ENCODE data around the gene DEPDC5. TPM values are rescaled to one million over a fixed set of nuclear protein-coding genes. Genes with fewer than 3 reads are reported as not detected.

DEPDC5 gene
- total and polyA plus RNA-seq, 4 experiments from 2014 or later, result 3.9 to 54.4 (median 32.0) TPM

GRCh38 chr22:31945971-31946680, 192.3 kb downstream of the DEPDC5 start:
- H3K9me3 ChIP-seq (ENCODE audit: control insufficient read depth in 1 of 2, low read length in 2 of 2), result no peaks in the 10 kb centered on the region
- peaks cover 15 to 25% of the 10 kb centered on the region in 2 donors for H3K36me3 Mint-ChIP-seq
- DNase-seq, result no peak
- H3K9me3 Mint-ChIP-seq, result no peaks in the 10 kb centered on the region
- H3K27ac ChIP-seq (ENCODE audit: low read depth, low read length), result peak overlapping the region; percentile 77
- no peaks in the 10 kb centered on the region for H3K27me3 ChIP-seq (ENCODE audit: insufficient read depth, low read length)
- H3K4me1 Mint-ChIP-seq, result peaks cover 13 to 32% (median 23%) of the 10 kb centered on the region in 4 donors
- H3K4me3 ChIP-seq (ENCODE audit: low read length in 2 of 2), result peak overlapping the region in 1 of 2 donors; percentile 67
- CTCF ChIA-PET (ENCODE audit: partially characterized antibody), result interaction anchor here (0.8 to 6.5 kb wide), 9 partner anchors 9 to 284 kb away, joined by 3 to 65 read pairs (median 4); partner anchors contain the start of gene PISD
- POLR2A ChIA-PET (ENCODE audit: partially characterized antibody), result interaction anchor here (1.4 to 7.9 kb wide), 6 partner anchors 11 to 284 kb away, joined by 5 to 87 read pairs (median 12); partner anchors contain the start of genes DEPDC5 and PISD
- intact Hi-C loops (cut with micrococcal nuclease), result loop anchor here (5.0 to 10.0 kb wide), 2 partner anchors 109 to 451 kb away; partner anchors contain the start of gene SFI1
- peaks cover 48% of the 10 kb centered on the region for H3K4me1 ChIP-seq (ENCODE audit: insufficient read depth, low read length)
- no peaks in the 10 kb centered on the region for H3K27me3 Mint-ChIP-seq
- H3K36me3 ChIP-seq (ENCODE audit: insufficient read depth, low read length), result peaks cover 13% of the 10 kb centered on the region
- H3K4me3 Mint-ChIP-seq, result no peak overlapping the region
- H3K27ac Mint-ChIP-seq, result no peak overlapping the region

GRCh38 chr22:31947296-31947695, 193.5 kb downstream of the DEPDC5 start:
- intact Hi-C loops (cut with micrococcal nuclease), result loop anchor here (1.0 to 10.0 kb wide), 6 partner anchors 23 to 452 kb away; partner anchors contain the start of gene SFI1
- Histone ChIP-seq H3K4me1 (ENCODE audit: insufficient read depth, low read length) (peaks cover 58% of the 10 kb centered on the region), H3K27me3 (ENCODE audit: insufficient read depth, low read length) (no peaks in the 10 kb centered on the region), H3K9me3 (ENCODE audit: control insufficient read depth in 1 of 2, low read length in 2 of 2) (no peaks in the 10 kb centered on the region), H3K4me3 (ENCODE audit: low read length in 2 of 2) (no peak overlapping the region), H3K27ac (ENCODE audit: low read depth, low read length) (peak overlapping the region; percentile 29), H3K36me3 (ENCODE audit: insufficient read depth, low read length) (peaks cover 13% of the 10 kb centered on the region)
- peak overlapping the region in 6 of 7 donors; percentile 77 to 95 (median 84) for H3K27ac Mint-ChIP-seq
- peaks cover 15 to 27% of the 10 kb centered on the region in 2 donors for H3K36me3 Mint-ChIP-seq
- no peaks in the 10 kb centered on the region for H3K27me3 Mint-ChIP-seq
- no peaks in the 10 kb centered on the region for H3K9me3 Mint-ChIP-seq
- CTCF ChIA-PET (ENCODE audit: partially characterized antibody), result interaction anchor here (0.6 to 6.5 kb wide), 8 partner anchors 9 to 769 kb away, joined by 3 to 65 read pairs (median 4); partner anchors contain the start of gene PISD
- H3K4me1 Mint-ChIP-seq, result peaks cover 25 to 38% (median 32%) of the 10 kb centered on the region in 4 donors
- H3K4me3 Mint-ChIP-seq, result peak overlapping the region in 6 of 8 donors; percentile 2 to 78 (median 49)
- DNase-seq, result peak in 4 of 5 donors; percentile 52 to 64 (median 59)
- POLR2A ChIA-PET (ENCODE audit: partially characterized antibody), result interaction anchor here (0.6 to 7.9 kb wide), 5 partner anchors 10 to 285 kb away, joined by 3 to 87 read pairs (median 10); partner anchors contain the start of genes DEPDC5 and PISD

DNA sequence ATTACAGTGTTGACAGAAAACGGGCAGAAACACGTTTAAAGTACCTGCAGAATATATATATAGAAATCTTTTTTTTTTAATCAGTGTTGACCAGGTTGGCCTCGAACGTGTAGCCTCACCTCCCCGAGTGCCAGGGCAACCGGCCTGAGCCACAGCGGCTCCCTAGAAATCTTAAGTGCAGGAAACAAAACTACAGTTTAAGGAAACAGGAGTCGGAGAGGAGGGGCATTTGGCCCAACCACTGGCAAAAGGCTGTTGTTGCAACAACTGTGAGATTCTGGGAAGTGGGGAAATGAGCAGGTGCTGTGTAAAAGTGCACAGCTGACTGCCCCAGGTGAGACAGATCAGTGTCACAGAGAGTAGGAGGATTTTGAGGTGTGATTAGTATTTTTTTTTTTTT, 194.2 kb downstream of the DEPDC5 start:
- POLR2A ChIA-PET (ENCODE audit: partially characterized antibody), result interaction anchor here (0.7 to 7.9 kb wide), 4 partner anchors 9 to 286 kb away, joined by 3 to 87 read pairs (median 13); partner anchors contain the start of gene PISD
- Mint-ChIP-seq H3K36me3 (peaks cover 15 to 27% of the 10 kb centered on the region in 2 donors), H3K9me3 (no peaks in the 10 kb centered on the region), H3K4me1 (peaks cover 27 to 45% (median 38%) of the 10 kb centered on the region in 4 donors), H3K27ac (no peak overlapping the region), H3K4me3 (no peak overlapping the region), H3K27me3 (no peaks in the 10 kb centered on the region)
- Histone ChIP-seq H3K27me3 (ENCODE audit: insufficient read depth, low read length) (no peaks in the 10 kb centered on the region), H3K27ac (ENCODE audit: low read depth, low read length) (no peak overlapping the region), H3K9me3 (ENCODE audit: control insufficient read depth in 1 of 2, low read length in 2 of 2) (no peaks in the 10 kb centered on the region), H3K4me1 (ENCODE audit: insufficient read depth, low read length) (peaks cover 65% of the 10 kb centered on the region), H3K36me3 (ENCODE audit: insufficient read depth, low read length) (peaks cover 13% of the 10 kb centered on the region), H3K4me3 (ENCODE audit: low read length in 2 of 2) (no peak overlapping the region)
- DNase-seq, result no peak
- intact Hi-C loops (cut with micrococcal nuclease), result loop anchor here (5.0 to 10.0 kb wide), 2 partner anchors 111 to 453 kb away; partner anchors contain the start of gene SFI1
- CTCF ChIA-PET (ENCODE audit: partially characterized antibody), result interaction anchor here (0.8 to 6.5 kb wide), 10 partner anchors 9 to 286 kb away, joined by 3 to 65 read pairs (median 4); partner anchors contain the start of gene PISD

DNA sequence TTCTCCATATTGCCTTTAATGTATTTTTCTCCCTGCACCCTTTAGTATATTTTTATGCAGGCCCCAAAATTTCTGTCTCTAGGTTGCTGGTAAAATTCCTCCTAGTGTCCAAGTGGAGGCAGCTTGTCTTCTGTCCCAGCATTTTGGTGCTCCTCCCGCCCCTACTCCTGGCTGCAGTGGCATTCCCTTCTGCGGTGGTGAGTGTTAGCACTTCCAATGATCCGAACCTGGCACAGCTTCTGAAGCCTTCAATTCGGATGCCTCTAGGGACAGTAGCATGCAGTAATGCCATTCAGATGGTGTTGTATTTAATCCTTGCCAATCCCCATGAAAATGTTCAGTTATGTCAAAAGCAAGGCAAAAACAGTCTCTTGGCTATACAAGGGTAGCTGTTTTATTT, 196.4 kb downstream of the DEPDC5 start:
- H3K27ac ChIP-seq (ENCODE audit: low read depth, low read length), result no peak overlapping the region
- Mint-ChIP-seq H3K36me3 (peaks cover 15 to 25% of the 10 kb centered on the region in 2 donors), H3K4me3 (no peak overlapping the region), H3K9me3 (no peaks in the 10 kb centered on the region), H3K4me1 (peaks cover 44 to 59% (median 54%) of the 10 kb centered on the region in 4 donors), H3K27me3 (no peaks in the 10 kb centered on the region), H3K27ac (peak overlapping the region in 1 of 7 donors; percentile 42)
- no peak for DNase-seq
- no peak overlapping the region for H3K4me3 ChIP-seq (ENCODE audit: low read length in 2 of 2)
- ChIA-PET POLR2A (ENCODE audit: partially characterized antibody) (interaction anchor here (1.2 to 2.5 kb wide), 3 partner anchors 8 to 288 kb away, joined by 4 to 10 read pairs (median 7); partner anchors contain the start of genes DEPDC5 and PISD), CTCF (ENCODE audit: partially characterized antibody) (interaction anchor here (1.0 to 6.5 kb wide), 9 partner anchors 6 to 289 kb away, joined by 3 to 46 read pairs (median 7); partner anchors contain the start of gene PISD)
- no peaks in the 10 kb centered on the region for H3K27me3 ChIP-seq (ENCODE audit: insufficient read depth, low read length)
- intact Hi-C loops (cut with micrococcal nuclease), result no loop called here
- H3K4me1 ChIP-seq (ENCODE audit: insufficient read depth, low read length), result peaks cover 79% of the 10 kb centered on the region
- peaks cover 13% of the 10 kb centered on the region for H3K36me3 ChIP-seq (ENCODE audit: insufficient read depth, low read length)
- H3K9me3 ChIP-seq (ENCODE audit: control insufficient read depth in 1 of 2, low read length in 2 of 2), result no peaks in the 10 kb centered on the region

- no peaks in the 10 kb centered on the region for H3K9me3 ChIP-seq (ENCODE audit: control insufficient read depth in 1 of 2, low read length in 2 of 2)
- peak overlapping the region; percentile 6 for H3K27ac ChIP-seq (ENCODE audit: low read depth, low read length)
- Mint-ChIP-seq H3K27me3 (no peaks in the 10 kb centered on the region), H3K9me3 (no peaks in the 10 kb centered on the region), H3K27ac (peak overlapping the region; percentile 82 to 97 (median 90)), H3K4me3 (peak overlapping the region in 7 of 8 donors; percentile 26 to 67 (median 60)), H3K4me1 (peaks cover 54 to 71% (median 64%) of the 10 kb centered on the region in 4 donors), H3K36me3 (peaks cover 15 to 33% of the 10 kb centered on the region in 2 donors)
- ChIA-PET CTCF (ENCODE audit: partially characterized antibody) (interaction anchor here (1.1 to 2.5 kb wide), 6 partner anchors 19 to 286 kb away, joined by 3 to 17 read pairs (median 9); no protein-coding TSS in a partner anchor), POLR2A (ENCODE audit: partially characterized antibody) (interaction anchor here (1.1 to 2.5 kb wide), 2 partner anchors 7 to 289 kb away, joined by 3 to 10 read pairs; partner anchors contain the start of gene PISD)
- DNase-seq, result no peak
- H3K36me3 ChIP-seq (ENCODE audit: insufficient read depth, low read length), result peaks cover 13% of the 10 kb centered on the region
- no peaks in the 10 kb centered on the region for H3K27me3 ChIP-seq (ENCODE audit: insufficient read depth, low read length)
- H3K4me3 ChIP-seq (ENCODE audit: low read length in 2 of 2), result no peak overlapping the region
- intact Hi-C loops (cut with micrococcal nuclease), result no loop called here
- peaks cover 79% of the 10 kb centered on the region for H3K4me1 ChIP-seq (ENCODE audit: insufficient read depth, low read length)
Measured at GRCh38 chr22:31951194-31952093, 197.6 kb downstream of the DEPDC5 start.

GRCh38 chr22:31952094-31952401, 198.2 kb downstream of the DEPDC5 start:
- DNase-seq, result no peak
- Histone ChIP-seq H3K27ac (ENCODE audit: low read depth, low read length) (peak overlapping the region; percentile 6), H3K36me3 (ENCODE audit: insufficient read depth, low read length) (peaks cover 13% of the 10 kb centered on the region), H3K4me3 (ENCODE audit: low read length in 2 of 2) (no peak overlapping the region), H3K4me1 (ENCODE audit: insufficient read depth, low read length) (peaks cover 79% of the 10 kb centered on the region), H3K27me3 (ENCODE audit: insufficient read depth, low read length) (no peaks in the 10 kb centered on the region), H3K9me3 (ENCODE audit: control insufficient read depth in 1 of 2, low read length in 2 of 2) (no peaks in the 10 kb centered on the region)
- peak overlapping the region in 6 of 7 donors; percentile 82 to 97 (median 90) for H3K27ac Mint-ChIP-seq
- no peaks in the 10 kb centered on the region for H3K27me3 Mint-ChIP-seq
- peaks cover 20 to 39% of the 10 kb centered on the region in 2 donors for H3K36me3 Mint-ChIP-seq
- peak overlapping the region in 7 of 8 donors; percentile 26 to 67 (median 60) for H3K4me3 Mint-ChIP-seq
- ChIA-PET POLR2A (ENCODE audit: partially characterized antibody) (interaction anchor here (0.9 kb wide), 1 partner anchor 7 kb away, joined by 4 read pairs; the partner anchor contains the start of gene YWHAH), CTCF (ENCODE audit: partially characterized antibody) (no interaction called here)
- H3K9me3 Mint-ChIP-seq, result no peaks in the 10 kb centered on the region
- H3K4me1 Mint-ChIP-seq, result peaks cover 59 to 75% (median 68%) of the 10 kb centered on the region in 4 donors
- intact Hi-C loops (cut with micrococcal nuclease), result no loop called here
